GM23248 (cell line): ENCODE data around the gene CHPT1.

Experiments used
- EZH2 ChIP-seq: fragments of 200-600 bp; sonication (generic); IDR thresholded peaks from 2 replicates; pipeline ENCODE4 v1.6.1; 2018; ENCODE audit warnings: antibody characterized with exemption, mild to moderate bottlenecking; ENCODE audit not compliant: insufficient read depth, poor library complexity, severe bottlenecking
- EZH2phosphoT487 ChIP-seq: fragments of 200-600 bp; sonication (generic); IDR thresholded peaks from 2 replicates; pipeline ENCODE4 v1.6.1; 2018; ENCODE audit warnings: antibody characterized with exemption, moderate library complexity, mild to moderate bottlenecking, low read depth; ENCODE audit not compliant: insufficient read depth

GRCh38 chr12:101743242-101743641, 45.8 kb downstream of the CHPT1 start:
- no peak for TF ChIP-seq EZH2
- TF ChIP-seq EZH2phosphoT487, result no peak
